GM12878 (cell line): Measurements from ENCODE around the gene C1orf21.

Source experiments
- BACH1 ChIP-seq: fragments of 450-650 bp; IDR thresholded peaks from 2 replicates; pipeline ENCODE4 v1.6.1; 2017; ENCODE audit warnings: mild to moderate bottlenecking, borderline replicate concordance
- CHD4 ChIP-seq: fragments of 200-600 bp; sonication (generic); IDR thresholded peaks from 2 replicates; pipeline ENCODE4 v1.6.1; 2016; ENCODE audit warnings: mild to moderate bottlenecking
- EZH2 ChIP-seq: IDR thresholded peaks from 2 replicates; pipeline ENCODE4 v1.6.1; 2012; ENCODE audit warnings: low read depth, mild to moderate bottlenecking, control low read depth, inconsistent platforms, low read length, borderline replicate concordance; ENCODE audit not compliant: control insufficient read depth
- JUNB ChIP-seq: IDR thresholded peaks from 2 replicates; pipeline ENCODE4 v1.6.1; 2016; ENCODE audit warnings: antibody characterized with exemption, mild to moderate bottlenecking
- NFYA ChIP-seq: IDR thresholded peaks from 2 replicates; pipeline ENCODE4 v1.6.1; 2011; ENCODE audit warnings: low read depth, mild to moderate bottlenecking, low read length, improper control_type of control experiment, borderline replicate concordance
- POLR2A ChIP-seq: IDR thresholded peaks from 2 replicates; pipeline ENCODE4 v1.6.1; 2011; ENCODE audit warnings: low read depth, mild to moderate bottlenecking, low read length
- TF ChIP-seq, protein P1 (sequence below): IDR thresholded peaks from 2 replicates; pipeline ENCODE4 v1.6.1; 2011; ENCODE audit warnings: borderline replicate concordance, low read depth, mild to moderate bottlenecking, moderate library complexity, mixed read lengths, low read length; ENCODE audit not compliant: insufficient read depth; ENCODE audit errors: extremely low read length
- TF ChIP-seq, protein P2 (sequence below): fragments of 450-650 bp; formaldehyde crosslinking; IDR thresholded peaks from 2 replicates; pipeline ENCODE4 v1.4.0; 2022; ENCODE audit warnings: mild to moderate bottlenecking, moderate library complexity
- TF ChIP-seq, protein P3 (sequence below), 3 experiments: IDR thresholded peaks in 2 of 3; conservative IDR thresholded peaks in 1 of 3; 2 replicates each; pipeline ENCODE4 v1.5.1; 2011; ENCODE audit warnings: low read depth in 3 of 3, low read length in 3 of 3, mild to moderate bottlenecking in 3 of 3, control low read depth in 2 of 3, moderate library complexity in 2 of 3, inconsistent platforms in 1 of 3, mixed read lengths in 1 of 3; ENCODE audit not compliant: control insufficient read depth in 2 of 3, insufficient read depth in 1 of 3; ENCODE audit errors: extremely low read depth in 1 of 3

DNA sequence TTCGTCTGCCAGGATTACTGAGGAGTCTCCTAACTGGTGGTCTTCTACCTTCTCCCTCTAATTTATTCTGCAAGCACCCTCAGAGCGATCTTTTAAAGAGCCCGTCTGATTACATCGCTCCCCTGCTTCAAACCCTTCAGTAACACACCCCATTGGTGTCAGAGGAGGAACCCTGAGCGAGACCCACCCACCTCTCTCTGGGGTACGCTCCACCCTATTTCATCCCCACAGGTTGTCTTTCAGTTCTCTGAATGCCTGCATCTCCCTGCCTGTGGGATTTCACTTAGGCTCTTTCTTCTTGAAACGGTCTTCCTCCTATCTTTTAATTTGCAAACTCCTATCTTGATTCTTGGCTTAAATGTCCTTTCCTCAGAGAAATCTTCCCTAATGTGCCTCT is 39.4 kb downstream of the C1orf21 start:
- TF ChIP-seq NFYA (no peak), BACH1 (no peak), JUNB (no peak), EZH2 (no peak), POLR2A (no peak), CHD4 (no peak)
- TF ChIP-seq, protein P1, sequence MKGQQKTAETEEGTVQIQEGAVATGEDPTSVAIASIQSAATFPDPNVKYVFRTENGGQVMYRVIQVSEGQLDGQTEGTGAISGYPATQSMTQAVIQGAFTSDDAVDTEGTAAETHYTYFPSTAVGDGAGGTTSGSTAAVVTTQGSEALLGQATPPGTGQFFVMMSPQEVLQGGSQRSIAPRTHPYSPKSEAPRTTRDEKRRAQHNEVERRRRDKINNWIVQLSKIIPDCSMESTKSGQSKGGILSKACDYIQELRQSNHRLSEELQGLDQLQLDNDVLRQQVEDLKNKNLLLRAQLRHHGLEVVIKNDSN, result no peak
- TF ChIP-seq, protein P2, sequence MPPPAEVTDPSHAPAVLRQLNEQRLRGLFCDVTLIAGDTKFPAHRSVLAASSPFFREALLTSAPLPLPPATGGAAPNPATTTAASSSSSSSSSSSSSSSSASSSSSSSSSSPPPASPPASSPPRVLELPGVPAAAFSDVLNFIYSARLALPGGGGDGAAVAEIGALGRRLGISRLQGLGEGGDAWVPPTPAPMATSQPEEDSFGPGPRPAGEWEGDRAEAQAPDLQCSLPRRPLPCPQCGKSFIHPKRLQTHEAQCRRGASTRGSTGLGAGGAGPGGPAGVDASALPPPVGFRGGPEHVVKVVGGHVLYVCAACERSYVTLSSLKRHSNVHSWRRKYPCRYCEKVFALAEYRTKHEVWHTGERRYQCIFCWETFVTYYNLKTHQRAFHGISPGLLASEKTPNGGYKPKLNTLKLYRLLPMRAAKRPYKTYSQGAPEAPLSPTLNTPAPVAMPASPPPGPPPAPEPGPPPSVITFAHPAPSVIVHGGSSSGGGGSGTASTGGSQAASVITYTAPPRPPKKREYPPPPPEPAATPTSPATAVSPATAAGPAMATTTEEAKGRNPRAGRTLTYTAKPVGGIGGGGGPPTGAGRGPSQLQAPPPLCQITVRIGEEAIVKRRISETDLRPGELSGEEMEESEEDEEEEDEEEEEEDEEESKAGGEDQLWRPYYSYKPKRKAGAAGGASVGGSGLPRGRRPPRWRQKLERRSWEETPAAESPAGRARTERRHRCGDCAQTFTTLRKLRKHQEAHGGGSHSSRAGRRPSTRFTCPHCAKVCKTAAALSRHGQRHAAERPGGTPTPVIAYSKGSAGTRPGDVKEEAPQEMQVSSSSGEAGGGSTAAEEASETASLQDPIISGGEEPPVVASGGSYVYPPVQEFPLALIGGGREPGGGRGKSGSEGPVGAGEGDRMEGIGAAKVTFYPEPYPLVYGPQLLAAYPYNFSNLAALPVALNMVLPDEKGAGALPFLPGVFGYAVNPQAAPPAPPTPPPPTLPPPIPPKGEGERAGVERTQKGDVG (CRISPR knock-in tag), result no peak
- TF ChIP-seq, protein P3, sequence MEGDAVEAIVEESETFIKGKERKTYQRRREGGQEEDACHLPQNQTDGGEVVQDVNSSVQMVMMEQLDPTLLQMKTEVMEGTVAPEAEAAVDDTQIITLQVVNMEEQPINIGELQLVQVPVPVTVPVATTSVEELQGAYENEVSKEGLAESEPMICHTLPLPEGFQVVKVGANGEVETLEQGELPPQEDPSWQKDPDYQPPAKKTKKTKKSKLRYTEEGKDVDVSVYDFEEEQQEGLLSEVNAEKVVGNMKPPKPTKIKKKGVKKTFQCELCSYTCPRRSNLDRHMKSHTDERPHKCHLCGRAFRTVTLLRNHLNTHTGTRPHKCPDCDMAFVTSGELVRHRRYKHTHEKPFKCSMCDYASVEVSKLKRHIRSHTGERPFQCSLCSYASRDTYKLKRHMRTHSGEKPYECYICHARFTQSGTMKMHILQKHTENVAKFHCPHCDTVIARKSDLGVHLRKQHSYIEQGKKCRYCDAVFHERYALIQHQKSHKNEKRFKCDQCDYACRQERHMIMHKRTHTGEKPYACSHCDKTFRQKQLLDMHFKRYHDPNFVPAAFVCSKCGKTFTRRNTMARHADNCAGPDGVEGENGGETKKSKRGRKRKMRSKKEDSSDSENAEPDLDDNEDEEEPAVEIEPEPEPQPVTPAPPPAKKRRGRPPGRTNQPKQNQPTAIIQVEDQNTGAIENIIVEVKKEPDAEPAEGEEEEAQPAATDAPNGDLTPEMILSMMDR (IDR thresholded peaks at IDR 0.05 in 2 of 3, conservative IDR thresholded peaks at IDR 0.05 in 1 of 3; ENCODE audit: control insufficient read depth in 2 of 3, extremely low read depth in 1 of 3, insufficient read depth in 1 of 3, low read depth in 3 of 3, low read length in 3 of 3), result no peak
